Measurements from ENCODE around the gene TGIF1.
"Not testable (repeated sequence)": the region's sequence is repeated elsewhere in the genome, so short reads cannot be mapped to it uniquely, and the experiment has no call there.

Gene TGIF1

GRCh38 chr18:3450012-3450798 lies at the start of gene TGIF1:
TGIF1 (plus strand) TSS chr18:3450172; CDS start chr18:3450490, 318 bp downstream.
- intact Hi-C loops (cut with DNase I): loop anchor here (5.0 kb wide), 1 partner anchor 72 kb away; no protein-coding TSS in a partner anchor
- DNase-seq: peak in 9 of 10 donors; percentile 18 to 90 (median 65)

DNA sequence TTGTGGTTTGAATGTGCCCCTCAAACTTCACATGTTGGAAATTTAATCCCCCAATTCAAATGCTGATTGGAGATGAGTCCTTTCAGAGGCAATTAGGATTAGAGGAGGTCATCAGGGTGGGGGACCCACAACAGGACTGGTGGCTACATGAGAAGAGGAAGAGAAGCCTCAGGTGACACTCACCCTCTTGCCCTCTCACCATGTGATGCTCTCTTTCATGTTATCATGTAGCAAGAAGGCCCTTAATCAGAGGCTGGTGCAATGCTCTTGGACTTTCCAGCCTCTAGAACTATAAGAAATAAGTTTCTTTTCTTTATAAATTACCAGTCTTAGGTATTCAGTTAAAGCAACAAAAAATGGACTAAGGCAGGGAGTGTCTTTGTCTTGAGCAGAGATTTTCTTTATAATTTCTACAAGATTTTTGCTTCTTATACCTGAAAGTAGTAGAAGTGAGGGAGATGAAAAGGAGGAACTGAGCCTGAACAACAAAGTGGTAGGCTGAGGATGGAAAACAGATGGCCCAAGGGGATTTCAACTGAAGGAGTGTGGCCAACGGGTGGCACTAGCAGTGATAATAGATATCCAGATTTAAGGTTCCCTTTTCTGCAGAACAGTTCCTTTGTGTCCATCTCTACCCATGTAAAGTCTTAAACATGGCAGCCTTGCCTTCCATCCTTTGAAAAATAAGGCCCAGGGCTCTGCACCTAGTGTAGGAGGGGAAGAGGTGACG lies 49.2 kb upstream of the TGIF1 start:
- intact Hi-C loops (cut with DNase I): no loop called here
- no peak for DNase-seq

GRCh38 chr18:3401669-3402620 lies 48.0 kb upstream of the TGIF1 start:
- intact Hi-C loops (cut with DNase I): no loop called here
- no peak for DNase-seq

DNA sequence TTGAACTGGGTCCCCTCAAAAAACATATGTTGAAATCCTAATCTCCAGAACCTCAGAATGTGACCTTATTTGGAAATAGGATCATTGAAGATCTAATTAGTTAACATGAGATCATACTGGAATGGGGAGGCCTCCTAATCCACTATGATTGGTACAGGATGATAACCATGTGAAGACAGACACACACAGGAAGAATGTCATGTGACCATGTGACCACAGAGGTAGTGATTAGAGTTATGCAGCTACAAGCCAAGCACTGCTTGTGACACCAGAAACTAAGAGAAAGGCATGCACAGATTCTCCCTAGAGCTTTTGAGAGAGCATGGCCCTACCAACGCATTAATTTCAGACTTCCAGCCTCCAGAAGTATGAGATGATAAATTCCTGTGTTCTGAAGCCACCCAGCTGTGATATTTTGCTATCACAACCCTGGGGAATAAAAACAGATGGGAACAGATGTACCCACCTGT lies 47.0 kb upstream of the TGIF1 start:
- intact Hi-C loops (cut with DNase I): no loop called here
- DNase-seq: no peak

GRCh38 chr18:3405713-3406112 lies 44.3 kb upstream of the TGIF1 start:
- intact Hi-C loops (cut with DNase I): no loop called here
- no peak for DNase-seq

GRCh38 chr18:3408107-3408506 lies 41.9 kb upstream of the TGIF1 start:
- intact Hi-C loops (cut with DNase I): no loop called here
- DNase-seq: no peak

DNA sequence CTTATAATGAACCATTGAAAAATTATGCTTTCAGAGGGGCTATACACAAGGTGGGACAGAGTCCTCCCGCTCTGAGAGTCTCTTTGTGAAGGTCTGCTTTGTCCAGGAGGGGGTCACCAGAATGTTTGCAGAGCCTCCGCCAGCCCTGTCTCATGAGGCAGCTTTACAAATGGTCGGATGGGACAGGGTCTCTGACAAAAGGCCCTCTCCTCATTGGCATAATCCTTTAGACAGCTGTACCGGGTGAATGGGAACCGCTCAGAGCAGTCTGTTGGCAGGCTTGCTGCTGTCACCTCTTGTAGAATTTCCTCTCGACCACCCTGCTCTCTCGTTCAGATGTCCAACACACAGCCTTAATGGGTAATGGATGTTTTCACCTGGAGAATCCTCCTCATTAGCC lies 40.2 kb upstream of the TGIF1 start:
- intact Hi-C loops (cut with DNase I): no loop called here
- no peak for DNase-seq

- no peak for DNase-seq
- intact Hi-C loops (cut with DNase I): no loop called here
Measured at GRCh38 chr18:3410273-3410672, 39.7 kb upstream of the TGIF1 start.

DNA sequence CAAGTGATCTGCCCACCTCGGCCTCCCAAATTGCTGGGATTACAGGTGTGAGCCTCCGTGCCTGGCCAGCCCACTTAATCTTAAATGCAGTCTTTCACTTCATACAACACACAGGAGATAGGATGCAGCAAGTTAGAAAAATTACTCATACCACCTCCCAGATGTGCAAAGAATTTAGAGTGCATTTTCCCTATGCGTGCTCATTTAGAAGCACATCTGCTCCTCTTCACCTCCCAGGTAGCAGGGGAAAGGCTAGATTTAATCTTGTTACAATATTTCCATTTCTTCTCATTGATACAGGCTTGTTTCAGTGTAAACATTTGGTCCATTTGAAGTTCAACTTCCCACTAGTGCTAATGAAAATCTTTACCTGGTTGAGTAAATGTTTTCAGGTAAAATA lies 39.1 kb upstream of the TGIF1 start:
- DNase-seq; intact Hi-C loops (cut with DNase I): not testable (repeated sequence)

- no peak for DNase-seq
- intact Hi-C loops (cut with DNase I): no loop called here
Measured at GRCh38 chr18:3411327-3411726, 38.6 kb upstream of the TGIF1 start.

DNA sequence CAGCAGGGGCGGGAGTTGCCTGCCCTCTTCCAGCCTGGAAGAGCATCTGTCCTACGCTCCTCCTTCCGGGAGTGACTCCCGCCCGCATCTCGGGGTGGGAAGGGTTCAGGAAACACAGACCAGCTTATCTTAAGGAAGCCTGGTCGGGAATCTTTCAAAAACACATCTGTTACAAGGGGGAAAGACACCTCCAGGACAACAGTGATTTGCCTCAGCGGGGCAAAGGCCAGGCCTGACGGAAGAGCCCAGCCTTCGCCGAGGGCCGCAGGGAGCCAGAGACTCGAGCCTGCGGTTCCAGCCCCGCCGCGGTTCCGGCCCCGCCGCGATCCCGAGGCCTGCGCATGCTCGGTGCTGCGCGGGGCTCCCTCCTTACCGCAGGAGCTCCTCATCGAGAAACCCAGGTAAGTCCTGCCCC lies 38.1 kb upstream of the TGIF1 start:
- intact Hi-C loops (cut with DNase I): no loop called here
- DNase-seq: peak in 1 of 10 donors; percentile 73

GRCh38 chr18:3412528-3412927 lies 37.4 kb upstream of the TGIF1 start:
- intact Hi-C loops (cut with DNase I); DNase-seq: not testable (repeated sequence)

DNA sequence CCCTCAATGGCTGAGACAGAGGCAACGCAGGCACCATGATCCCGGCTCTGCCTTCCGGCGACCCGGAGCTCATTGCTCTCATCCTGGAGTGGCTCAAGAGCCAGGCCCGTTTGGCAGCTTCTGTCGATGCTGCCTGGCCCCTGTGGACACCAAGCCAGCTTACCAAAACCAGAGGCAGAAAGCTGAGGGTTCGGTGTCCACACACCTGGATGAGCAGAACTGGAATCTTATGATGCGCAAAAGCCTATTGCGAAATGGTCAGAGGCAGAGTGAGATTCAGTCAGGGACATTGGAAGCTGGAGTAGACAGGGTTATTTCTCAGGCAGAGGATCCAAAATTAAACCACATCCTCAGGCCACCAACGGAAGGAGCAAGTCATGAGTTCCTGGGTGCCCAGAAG lies 34.9 kb upstream of the TGIF1 start:
- DNase-seq: no peak
- intact Hi-C loops (cut with DNase I): no loop called here

DNA sequence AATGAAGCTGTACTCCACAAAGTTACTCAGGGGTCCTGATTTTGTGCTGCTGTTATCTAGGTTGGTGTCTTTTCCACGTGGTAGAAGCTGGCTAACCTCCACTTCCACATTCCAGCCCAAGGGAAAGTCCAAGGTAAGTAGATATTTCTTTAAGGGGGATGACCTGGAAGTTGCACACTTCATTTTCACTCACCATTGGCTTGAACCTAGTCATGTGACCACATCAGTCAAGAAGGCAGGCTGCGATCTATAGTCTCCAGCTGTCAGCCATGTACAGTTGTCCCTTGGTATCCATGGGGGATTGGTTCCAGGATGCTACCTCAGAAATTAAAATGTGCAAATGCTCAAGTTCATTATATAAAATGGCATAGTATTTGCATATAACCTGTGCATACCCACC lies 31.9 kb upstream of the TGIF1 start:
- intact Hi-C loops (cut with DNase I): no loop called here

DNA sequence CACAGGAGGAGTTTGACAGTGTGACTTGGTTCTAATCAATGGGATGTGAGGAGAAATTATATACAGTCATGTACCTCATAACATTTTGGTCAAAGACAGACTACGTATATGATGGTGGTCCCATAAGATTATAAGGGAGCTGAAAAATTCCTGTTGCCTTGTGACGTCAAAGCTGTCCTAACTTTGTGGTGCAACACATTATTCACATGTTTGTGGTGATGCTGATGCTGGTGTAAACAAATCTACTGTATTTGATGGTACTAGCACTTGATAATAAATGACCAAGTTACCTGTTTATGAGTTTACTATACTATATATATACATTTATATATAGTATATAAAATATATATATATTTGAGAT lies 29.1 kb upstream of the TGIF1 start:
- intact Hi-C loops (cut with DNase I): no loop called here
- no peak for DNase-seq

More for the DNA sequence above, 31.9 kb upstream of the TGIF1 start:
- DNase-seq: no peak

GRCh38 chr18:3422905-3423304 lies 27.1 kb upstream of the TGIF1 start:
- no peak for DNase-seq

DNA sequence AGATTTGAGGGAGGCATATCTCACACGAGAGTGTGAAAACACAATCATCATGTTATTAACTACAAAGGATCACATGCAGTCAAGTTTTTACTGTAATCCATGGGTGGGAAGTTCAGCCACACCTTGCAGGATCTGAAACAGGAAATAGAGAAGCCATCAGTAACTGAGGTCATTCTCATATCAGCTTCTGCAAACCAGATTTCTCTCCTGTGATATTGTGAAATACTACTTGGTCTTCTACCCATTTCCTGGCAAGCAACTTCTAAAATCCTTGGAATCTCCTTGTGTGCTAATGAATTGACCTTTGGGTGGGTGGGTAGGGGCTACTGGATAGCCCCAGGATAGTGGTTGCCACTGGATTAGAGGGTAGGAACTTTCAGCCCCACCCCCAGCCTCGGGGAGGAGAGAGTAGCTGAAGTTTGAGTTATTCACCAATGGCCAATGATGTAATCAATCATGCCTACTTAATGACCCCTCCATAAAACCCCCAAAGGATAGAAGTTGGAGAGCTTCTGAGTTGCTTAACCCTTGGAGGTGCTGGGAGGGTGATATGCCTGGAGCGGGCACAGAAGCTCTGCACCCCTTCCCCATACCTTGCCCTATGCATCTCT lies 25.6 kb upstream of the TGIF1 start:
- intact Hi-C loops (cut with DNase I): no loop called here
- DNase-seq: no peak

More at GRCh38 chr18:3422905-3423304, 27.1 kb upstream of the TGIF1 start:
- intact Hi-C loops (cut with DNase I): no loop called here

- no peak for DNase-seq
Measured at GRCh38 chr18:3425030-3425429, 24.9 kb upstream of the TGIF1 start.

GRCh38 chr18:3425446-3425845 lies 24.5 kb upstream of the TGIF1 start:
- no peak for DNase-seq
- intact Hi-C loops (cut with DNase I): no loop called here

More at GRCh38 chr18:3425030-3425429, 24.9 kb upstream of the TGIF1 start:
- intact Hi-C loops (cut with DNase I): no loop called here

GRCh38 chr18:3426074-3426473 lies 23.9 kb upstream of the TGIF1 start:
- intact Hi-C loops (cut with DNase I): no loop called here
- no peak for DNase-seq

All from posterior cingulate gyrus (tissue), 11 donors.